Calu3 (cell line): ENCODE data around the gene MIA3. TPM values are rescaled to one million over a fixed set of nuclear protein-coding genes. Genes with fewer than 3 reads are reported as not detected.

Source experiments
- BruUV-seq: library from RNA; stranded (reverse); fragments of 400-500 nt; replicated peaks from 2 replicates; lab custom pipeline; 2021; lab: Mats Ljungman, UMichigan
- CTCF ChIA-PET: fragments of 300-600 bp; sonication (Branson Sonifier 250); formaldehyde crosslinking; loops from one replicate; lab custom pipeline; 2022; ENCODE audit warnings: antibody characterized with exemption; lab: Charles Lee
- DNase-seq: peaks from one replicate; pipeline ENCODE4 v3.0.0; 2022
- H3K27ac Mint-ChIP-seq: one replicate; pipeline ENCODE4 v1.8.0; 2022; ENCODE audit warnings: mixed read lengths; ENCODE audit not compliant: unreplicated experiment
- H3K27me3 Mint-ChIP-seq: one replicate; pipeline ENCODE4 v1.8.0; 2022; ENCODE audit warnings: mixed read lengths; ENCODE audit not compliant: unreplicated experiment
- H3K36me3 Mint-ChIP-seq: one replicate; pipeline ENCODE4 v1.8.0; 2022; ENCODE audit warnings: mild to moderate bottlenecking, moderate library complexity, mixed read lengths; ENCODE audit not compliant: insufficient read depth, unreplicated experiment
- H3K4me1 Mint-ChIP-seq: one replicate; pipeline ENCODE4 v1.8.0; 2022; ENCODE audit warnings: mild to moderate bottlenecking, low read depth, mixed read lengths; ENCODE audit not compliant: unreplicated experiment
- H3K4me3 Mint-ChIP-seq: one replicate; pipeline ENCODE4 v1.8.0; 2022; ENCODE audit warnings: mild to moderate bottlenecking, low read depth, moderate library complexity, mixed read lengths; ENCODE audit not compliant: unreplicated experiment
- H3K9me3 Mint-ChIP-seq: one replicate; pipeline ENCODE4 v1.8.0; 2022; ENCODE audit warnings: low read depth, mixed read lengths; ENCODE audit not compliant: unreplicated experiment
- intact Hi-C: fragments of 100-400 bp; cut with micrococcal nuclease; formaldehyde crosslinking; loops from one replicate; pipeline ENCODE4 v1.10.0; 2022; ENCODE audit not compliant: unreplicated experiment
- total RNA-seq: library from RNA; stranded (reverse); gene quantifications from 2 replicates; pipeline ENCODE4 v1.2.3, GENCODE V29; 2022
- TF ChIP-seq, protein P1 (sequence below): fragments of 200-600 bp; IDR thresholded peaks from one replicate; pipeline ENCODE4 v1.8.0; 2022; ENCODE audit warnings: antibody characterized with exemption; ENCODE audit not compliant: unreplicated experiment

Gene MIA3
- total RNA-seq, 1 experiment from 2014 or later = 72.6 TPM

DNA sequence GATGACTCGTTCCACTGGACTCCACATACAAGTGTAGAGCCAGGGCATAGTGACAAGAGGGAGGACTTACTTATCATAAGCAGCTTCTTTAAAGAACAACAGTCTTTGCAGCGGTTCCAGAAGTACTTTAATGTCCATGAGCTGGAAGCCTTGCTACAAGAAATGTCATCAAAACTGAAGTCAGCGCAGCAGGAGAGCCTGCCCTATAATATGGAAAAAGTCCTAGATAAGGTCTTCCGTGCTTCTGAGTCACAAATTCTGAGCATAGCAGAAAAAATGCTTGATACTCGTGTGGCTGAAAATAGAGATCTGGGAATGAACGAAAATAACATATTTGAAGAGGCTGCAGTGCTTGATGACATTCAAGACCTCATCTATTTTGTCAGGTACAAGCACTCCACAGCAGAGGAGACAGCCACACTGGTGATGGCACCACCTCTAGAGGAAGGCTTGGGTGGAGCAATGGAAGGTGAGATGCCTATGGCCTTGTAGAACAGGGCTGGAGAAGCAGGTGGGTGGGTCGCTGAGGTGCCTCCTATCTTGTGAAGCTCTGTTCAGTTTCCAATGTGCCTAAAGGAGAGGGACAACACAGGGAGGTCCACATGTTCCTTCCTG lies 12.1 kb downstream of the MIA3 start:
- H3K36me3 Mint-ChIP-seq = peaks cover 12% of the 10 kb centered on the region
- no peaks in the 10 kb centered on the region for H3K9me3 Mint-ChIP-seq
- TF ChIP-seq, protein P1, sequence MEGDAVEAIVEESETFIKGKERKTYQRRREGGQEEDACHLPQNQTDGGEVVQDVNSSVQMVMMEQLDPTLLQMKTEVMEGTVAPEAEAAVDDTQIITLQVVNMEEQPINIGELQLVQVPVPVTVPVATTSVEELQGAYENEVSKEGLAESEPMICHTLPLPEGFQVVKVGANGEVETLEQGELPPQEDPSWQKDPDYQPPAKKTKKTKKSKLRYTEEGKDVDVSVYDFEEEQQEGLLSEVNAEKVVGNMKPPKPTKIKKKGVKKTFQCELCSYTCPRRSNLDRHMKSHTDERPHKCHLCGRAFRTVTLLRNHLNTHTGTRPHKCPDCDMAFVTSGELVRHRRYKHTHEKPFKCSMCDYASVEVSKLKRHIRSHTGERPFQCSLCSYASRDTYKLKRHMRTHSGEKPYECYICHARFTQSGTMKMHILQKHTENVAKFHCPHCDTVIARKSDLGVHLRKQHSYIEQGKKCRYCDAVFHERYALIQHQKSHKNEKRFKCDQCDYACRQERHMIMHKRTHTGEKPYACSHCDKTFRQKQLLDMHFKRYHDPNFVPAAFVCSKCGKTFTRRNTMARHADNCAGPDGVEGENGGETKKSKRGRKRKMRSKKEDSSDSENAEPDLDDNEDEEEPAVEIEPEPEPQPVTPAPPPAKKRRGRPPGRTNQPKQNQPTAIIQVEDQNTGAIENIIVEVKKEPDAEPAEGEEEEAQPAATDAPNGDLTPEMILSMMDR = no peak
- no peaks in the 10 kb centered on the region for H3K4me1 Mint-ChIP-seq
- intact Hi-C loops = no loop called here
- H3K27me3 Mint-ChIP-seq = no peaks in the 10 kb centered on the region
- BruUV-seq = no TSS peak
- DNase-seq = no peak
- H3K4me3 Mint-ChIP-seq = no peak overlapping the region
- CTCF ChIA-PET = interaction anchor here (0.6 kb wide), 1 partner anchor 168 kb away, joined by 7 read pairs; no protein-coding TSS in a partner anchor
- no peak overlapping the region for H3K27ac Mint-ChIP-seq

DNA sequence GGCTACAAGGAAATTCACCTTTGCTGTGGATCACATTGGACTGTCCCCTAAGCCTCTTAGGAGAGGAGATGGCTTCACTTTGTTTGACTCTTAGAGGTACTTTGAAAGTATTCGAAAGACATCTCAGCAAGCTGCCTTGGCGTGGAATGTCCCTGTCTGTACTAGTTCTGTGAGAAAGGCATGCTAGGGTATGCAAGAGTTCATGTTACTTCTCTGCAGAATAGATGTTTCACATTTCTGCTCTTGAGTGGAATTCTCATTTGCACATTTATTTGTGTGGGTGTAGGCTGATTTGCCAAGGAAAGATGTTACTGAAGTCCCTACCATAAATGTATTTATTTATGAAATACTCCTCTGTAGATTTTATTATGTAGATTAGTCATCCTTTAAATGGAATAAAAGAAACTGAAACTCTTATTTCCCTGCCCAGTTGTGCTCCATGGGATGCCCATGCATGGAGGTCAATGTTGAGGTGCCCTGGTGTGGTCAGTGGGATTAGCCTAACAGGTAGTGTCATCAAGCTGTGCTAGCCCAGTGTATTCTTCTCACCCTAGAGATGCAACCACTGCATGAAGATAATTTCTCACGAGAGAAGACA lies 13.8 kb downstream of the MIA3 start:
- TF ChIP-seq, protein P1 = no peak
- no peaks in the 10 kb centered on the region for H3K9me3 Mint-ChIP-seq
- no peak overlapping the region for H3K4me3 Mint-ChIP-seq
- no peaks in the 10 kb centered on the region for H3K4me1 Mint-ChIP-seq
- no peaks in the 10 kb centered on the region for H3K27me3 Mint-ChIP-seq
- DNase-seq = no peak
- H3K36me3 Mint-ChIP-seq = peaks cover 17% of the 10 kb centered on the region
- intact Hi-C loops = no loop called here
- no peak overlapping the region for H3K27ac Mint-ChIP-seq
- CTCF ChIA-PET = no interaction called here
- no TSS peak for BruUV-seq

DNA sequence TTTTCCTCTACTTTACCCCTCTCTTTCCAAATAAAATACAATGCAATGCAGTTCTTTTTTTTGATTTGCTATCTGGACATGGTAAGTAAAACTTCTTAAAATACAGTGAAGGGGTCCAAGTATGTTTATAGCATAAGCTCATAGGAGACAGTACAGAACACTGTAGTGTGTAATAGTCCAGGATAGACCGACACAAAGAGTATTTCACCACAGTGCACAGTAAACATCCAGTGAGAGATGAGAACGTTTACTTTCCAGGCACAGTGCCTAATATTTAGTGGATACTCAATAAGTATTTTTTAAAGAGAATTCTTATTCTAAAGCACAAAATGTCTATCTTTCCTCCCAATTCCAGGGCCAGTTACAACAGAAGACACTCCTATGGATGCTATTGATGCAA lies 14.9 kb downstream of the MIA3 start:
- TF ChIP-seq, protein P1 = no peak
- Mint-ChIP-seq H3K4me1 (no peaks in the 10 kb centered on the region), H3K4me3 (no peak overlapping the region), H3K36me3 (peaks cover 22% of the 10 kb centered on the region), H3K27me3 (no peaks in the 10 kb centered on the region), H3K9me3 (no peaks in the 10 kb centered on the region), H3K27ac (no peak overlapping the region)
- no peak for DNase-seq
- BruUV-seq = no TSS peak
- CTCF ChIA-PET = no interaction called here
- intact Hi-C loops = no loop called here

DNA sequence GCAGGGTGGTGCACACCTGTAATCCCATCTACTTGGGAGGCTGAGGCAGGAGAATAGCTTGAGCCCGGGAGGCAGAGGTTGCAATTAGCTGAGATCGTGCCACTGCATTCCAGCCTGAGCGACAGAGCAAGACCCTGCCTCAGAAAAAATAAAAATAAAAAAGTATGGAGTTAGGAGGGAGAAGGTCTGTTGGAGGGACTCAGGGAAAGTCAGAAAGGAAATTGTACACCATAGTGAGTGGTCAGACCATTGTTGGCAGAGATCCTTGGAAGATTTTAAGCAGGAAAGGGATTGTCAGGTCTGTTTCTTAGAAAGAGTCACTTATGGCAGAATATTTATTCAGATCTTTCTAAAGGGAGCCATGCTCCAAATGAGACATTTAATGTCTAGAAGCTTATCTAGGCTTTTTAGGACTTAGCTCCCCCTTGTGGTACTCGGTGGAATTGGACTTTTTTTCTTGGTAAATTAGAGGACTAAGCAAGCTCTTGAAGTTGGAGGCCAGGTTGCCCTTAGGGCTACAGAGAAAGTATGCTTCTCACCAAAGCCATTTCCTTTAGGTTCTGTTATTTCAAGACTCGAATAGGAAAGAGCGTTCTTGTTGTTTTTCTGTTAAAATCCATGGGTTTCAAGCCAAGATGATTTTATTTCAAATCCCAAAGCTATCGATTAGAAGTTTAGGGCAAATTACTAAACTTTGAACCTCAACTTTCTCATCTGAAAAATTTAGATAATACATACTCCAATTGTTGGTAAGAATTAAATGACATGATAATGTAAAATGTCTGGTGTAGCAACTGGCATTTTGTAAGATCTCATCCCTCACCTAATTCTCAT lies 16.5 kb downstream of the MIA3 start:
- Mint-ChIP-seq H3K4me1 (no peaks in the 10 kb centered on the region), H3K36me3 (peaks cover 22% of the 10 kb centered on the region), H3K27ac (no peak overlapping the region), H3K27me3 (no peaks in the 10 kb centered on the region), H3K9me3 (no peaks in the 10 kb centered on the region), H3K4me3 (no peak overlapping the region)
- CTCF ChIA-PET = interaction anchor here (0.6 to 1.5 kb wide), 8 partner anchors 9 to 169 kb away, joined by 3 to 30 read pairs (median 4); partner anchors contain the start of gene TAF1A
- intact Hi-C loops = loop anchor here (1.0 kb wide), 1 partner anchor 169 kb away; no protein-coding TSS in a partner anchor
- no TSS peak for BruUV-seq
- TF ChIP-seq, protein P1 = peak; percentile 56
- peak; percentile 83 for DNase-seq
